Astrocyte (in vitro differentiated cells and primary cell): ENCODE measurements around the gene WASHC4.

Experiments
- CTCF ChIP-seq: IDR thresholded peaks from 2 replicates; pipeline ENCODE4 v1.5.1; 2011; ENCODE audit warnings: low read depth, mild to moderate bottlenecking, inconsistent platforms, low read length, moderate library complexity; ENCODE audit not compliant: insufficient read depth
- EZH2 ChIP-seq: IDR thresholded peaks from 2 replicates; pipeline ENCODE4 v1.6.1; 2012; ENCODE audit warnings: mild to moderate bottlenecking, low read length, inconsistent platforms; ENCODE audit not compliant: insufficient read depth

GRCh38 chr12:105113094-105113493, 5.6 kb downstream of the WASHC4 start:
- TF ChIP-seq EZH2 = no peak
- no peak for TF ChIP-seq CTCF
